ENCODE results near the gene SIGLEC15. TPM values are rescaled to one million over a fixed set of nuclear protein-coding genes. Genes with fewer than 3 reads are reported as not detected.

The SIGLEC15 gene
- total RNA-seq, 2 donors from 2014 or later: 0.46 to 0.90 TPM

DNA sequence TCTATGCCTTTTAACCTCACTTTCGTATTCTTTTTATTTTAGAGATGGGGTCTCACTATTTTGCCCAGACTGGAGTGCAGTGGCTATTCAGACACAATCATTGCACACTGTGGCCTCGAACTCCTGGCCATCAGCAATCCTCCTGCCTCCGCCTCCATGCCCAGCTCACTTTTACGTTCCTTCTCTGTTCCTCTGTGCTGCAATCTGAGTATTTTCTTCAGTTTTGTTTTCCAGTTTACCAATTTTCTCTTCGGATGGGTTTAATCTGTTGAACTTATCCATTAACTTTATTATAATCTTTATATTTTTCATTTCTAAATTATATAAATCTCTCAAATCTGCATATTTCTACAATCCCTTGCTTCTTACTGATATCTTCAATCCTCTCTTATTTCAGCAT, 38.6 kb downstream of the SIGLEC15 start:
- intact Hi-C loops (cut with DNase I): no loop called here
- no peak for DNase-seq (ENCODE audit: low spot score)

DNA sequence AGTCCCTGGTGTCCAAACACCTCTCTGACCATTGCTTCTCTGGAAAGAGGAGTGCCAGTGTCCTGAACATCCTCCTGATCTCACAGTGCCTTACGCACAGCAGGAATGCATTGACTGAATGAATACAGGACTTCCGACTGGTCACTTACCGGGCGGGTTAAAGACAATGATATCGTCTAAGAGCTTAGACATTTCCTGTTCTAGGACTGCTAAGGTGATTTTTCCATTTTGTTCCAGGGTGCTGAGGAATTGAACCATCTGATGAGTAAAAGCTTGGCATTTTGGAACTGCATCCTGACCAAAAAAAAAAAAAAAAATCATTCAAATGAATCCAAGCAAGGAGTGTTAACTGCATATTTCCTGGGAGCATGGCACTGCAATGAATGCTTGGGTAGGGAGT, 40.0 kb downstream of the SIGLEC15 start:
- DNase-seq (ENCODE audit: low spot score): no peak
- intact Hi-C loops (cut with DNase I): no loop called here

- intact Hi-C loops (cut with DNase I): loop anchor here in 1 of 2 donors (10.0 kb wide), 1 partner anchor 186 kb away; no protein-coding TSS in a partner anchor
- no peak for DNase-seq (ENCODE audit: low spot score)
These were observed 44.9 kb downstream of the SIGLEC15 start for GRCh38 chr18:45870419-45870818.

GRCh38 chr18:45871431-45872084, 46.1 kb downstream of the SIGLEC15 start:
- intact Hi-C loops (cut with DNase I): loop anchor here in 1 of 2 donors (10.0 kb wide), 1 partner anchor 187 kb away; no protein-coding TSS in a partner anchor
- DNase-seq (ENCODE audit: low spot score): no peak

GRCh38 chr18:45874491-45875184, 49.2 kb downstream of the SIGLEC15 start:
- no peak for DNase-seq (ENCODE audit: low spot score)
- intact Hi-C loops (cut with DNase I): loop anchor here in 1 of 2 donors (10.0 kb wide), 1 partner anchor 190 kb away; no protein-coding TSS in a partner anchor

GRCh38 chr18:45876161-45876560, 50.7 kb downstream of the SIGLEC15 start:
- intact Hi-C loops (cut with DNase I): loop anchor here in 1 of 2 donors (10.0 kb wide), 1 partner anchor 191 kb away; no protein-coding TSS in a partner anchor
- no peak for DNase-seq (ENCODE audit: low spot score)

DNA sequence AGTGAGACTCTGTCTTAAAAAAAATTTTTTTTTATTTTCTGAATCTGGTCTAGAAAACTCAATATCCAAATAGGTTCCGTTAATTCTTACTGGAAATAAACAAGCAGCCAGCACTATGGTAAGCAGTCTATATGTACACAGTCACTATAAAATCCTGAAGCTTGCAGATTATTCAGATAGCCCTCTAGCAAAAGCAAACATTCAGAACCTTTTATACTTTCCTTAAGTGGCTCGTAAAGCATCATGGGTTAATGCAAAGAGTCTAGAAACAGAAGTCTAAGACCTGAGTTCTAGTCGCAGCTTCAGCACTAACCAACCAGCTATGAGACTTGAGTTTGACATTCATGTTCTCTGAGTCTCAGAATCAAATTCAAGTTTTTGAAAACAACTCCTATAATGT, 51.9 kb downstream of the SIGLEC15 start:
- intact Hi-C loops (cut with DNase I): loop anchor here in 1 of 2 donors (10.0 kb wide), 1 partner anchor 193 kb away; no protein-coding TSS in a partner anchor
- DNase-seq (ENCODE audit: low spot score): no peak

DNA sequence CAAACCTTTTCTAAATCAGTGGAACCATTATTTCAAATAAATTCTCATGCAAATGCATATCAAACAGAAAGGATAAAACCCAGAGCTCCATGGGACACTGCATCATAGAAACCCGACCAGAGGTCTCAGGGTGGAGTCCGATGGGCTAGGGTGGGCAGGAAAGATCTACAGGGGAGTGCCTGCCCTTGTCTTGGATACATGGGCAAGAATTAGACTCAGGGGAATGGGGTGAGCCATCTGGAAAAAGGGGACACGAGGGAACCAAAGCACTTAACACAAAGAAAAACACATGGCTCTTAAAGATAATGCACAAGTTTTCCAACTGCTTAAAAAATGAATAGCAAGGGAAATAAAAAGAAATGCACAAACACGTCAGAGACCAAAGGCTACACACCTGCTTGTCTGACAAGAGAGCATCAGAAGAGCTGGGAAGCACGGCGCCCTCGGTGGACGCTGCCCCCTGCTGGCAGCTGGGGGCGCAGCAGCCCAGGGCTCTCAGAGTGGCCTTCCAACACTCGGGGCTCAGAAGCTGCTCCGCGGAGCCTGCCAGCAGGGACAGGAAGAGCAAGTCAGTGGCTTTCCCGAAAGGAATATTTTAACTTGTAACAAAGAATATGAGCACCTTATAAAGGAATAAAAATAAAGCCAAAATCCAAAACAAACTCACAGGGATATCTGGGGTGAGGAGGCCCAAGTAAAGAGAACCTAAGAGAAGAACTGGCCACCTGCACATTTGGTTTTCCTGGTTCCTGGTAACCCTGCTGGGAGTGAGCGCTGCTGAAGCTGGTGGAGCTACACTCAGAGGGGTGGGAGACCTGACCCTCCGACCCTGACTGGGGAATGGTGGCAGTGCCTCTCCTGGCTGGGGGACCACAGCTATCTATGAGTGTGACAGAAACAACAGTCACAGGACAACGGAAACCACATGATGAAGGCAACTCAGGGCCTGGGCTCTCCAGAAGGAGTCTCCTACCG, 54.5 kb downstream of the SIGLEC15 start:
- DNase-seq (ENCODE audit: low spot score): peak; percentile 93
- intact Hi-C loops (cut with DNase I): loop anchor here (2.0 to 10.0 kb wide), 2 partner anchors 189 to 195 kb away; no protein-coding TSS in a partner anchor

DNA sequence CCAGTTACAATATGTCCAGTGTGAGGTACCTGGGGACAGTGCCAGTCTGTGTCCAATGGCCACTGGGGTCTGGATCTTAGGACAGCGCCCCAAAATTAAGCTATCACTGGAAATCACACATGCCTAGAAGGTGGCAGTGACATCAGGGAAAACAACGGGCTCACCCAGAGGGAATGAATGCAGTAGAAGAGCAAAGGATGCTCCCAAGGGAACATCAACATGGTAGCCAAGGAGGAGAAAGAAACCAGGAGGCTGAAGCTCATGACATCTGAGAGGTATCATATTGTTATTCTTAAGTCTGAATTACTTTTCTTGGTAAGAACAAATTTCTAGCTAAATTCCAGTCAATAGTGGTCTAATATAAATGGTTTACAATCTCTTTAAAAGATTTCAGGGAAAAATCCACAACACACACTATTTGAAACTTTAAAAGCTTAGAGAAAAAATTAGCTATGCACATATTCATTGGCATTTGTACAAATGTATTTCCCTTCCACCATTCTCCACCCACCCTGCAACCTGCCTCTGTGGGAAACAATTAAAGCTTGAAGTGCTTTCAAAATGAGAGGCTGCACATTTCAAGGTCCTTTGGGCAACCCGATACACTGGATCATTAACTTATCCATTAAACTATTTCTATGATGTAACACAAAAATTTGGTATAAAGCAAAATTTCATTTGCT, 55.5 kb downstream of the SIGLEC15 start:
- no peak for DNase-seq (ENCODE audit: low spot score)
- intact Hi-C loops (cut with DNase I): loop anchor here in 1 of 2 donors (2.0 kb wide), 1 partner anchor 190 kb away; no protein-coding TSS in a partner anchor

DNA sequence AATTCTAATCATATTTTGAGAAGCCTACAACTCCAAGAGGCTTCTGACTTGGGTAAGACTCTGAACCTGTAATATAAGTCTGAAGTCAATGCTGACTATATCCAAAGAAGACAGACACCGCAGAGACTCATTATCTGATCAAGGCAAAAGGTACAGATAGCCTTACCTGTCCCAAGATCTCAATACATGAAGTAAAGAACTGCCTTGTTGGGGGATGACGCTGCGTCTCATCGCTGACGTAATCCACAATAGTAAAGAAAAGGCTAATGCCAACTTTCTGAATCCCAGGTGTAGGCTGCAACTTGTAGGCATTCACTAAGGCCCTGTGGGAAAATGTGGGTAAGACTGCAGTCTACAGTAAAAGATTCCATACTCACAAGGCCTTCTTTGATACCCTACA, 62.1 kb downstream of the SIGLEC15 start:
- DNase-seq (ENCODE audit: low spot score): no peak
- intact Hi-C loops (cut with DNase I): no loop called here

DNA sequence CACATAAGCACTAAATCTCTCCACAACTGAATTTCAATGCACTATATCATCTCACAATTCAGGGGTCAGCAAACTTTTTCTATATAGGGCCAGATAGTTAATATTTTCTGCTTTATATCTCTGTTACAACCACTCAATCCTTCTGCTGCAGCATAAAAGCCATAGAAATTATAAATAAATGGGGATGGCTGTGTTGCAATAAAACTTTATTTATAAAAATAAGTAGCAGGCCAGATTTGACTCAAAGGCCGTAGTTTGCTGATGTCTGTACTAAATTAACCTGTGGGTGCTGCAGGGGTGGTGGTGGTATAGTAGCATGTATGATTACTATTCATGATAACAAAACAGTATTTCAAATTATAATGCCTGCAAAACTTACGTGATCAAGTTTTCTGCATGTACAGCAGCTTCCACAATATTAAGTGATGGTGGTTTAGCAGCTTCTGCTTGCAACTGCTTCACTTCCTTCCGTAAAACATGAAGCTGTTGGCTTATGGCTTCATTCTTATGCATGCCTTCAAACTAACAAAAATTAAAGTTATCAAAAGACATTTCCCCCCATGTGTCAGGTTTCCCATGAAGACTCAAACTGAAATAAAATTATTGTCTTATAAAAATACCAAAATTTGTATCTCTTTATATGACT, 64.1 kb downstream of the SIGLEC15 start:
- DNase-seq (ENCODE audit: low spot score): no peak
- intact Hi-C loops (cut with DNase I): no loop called here

DNA sequence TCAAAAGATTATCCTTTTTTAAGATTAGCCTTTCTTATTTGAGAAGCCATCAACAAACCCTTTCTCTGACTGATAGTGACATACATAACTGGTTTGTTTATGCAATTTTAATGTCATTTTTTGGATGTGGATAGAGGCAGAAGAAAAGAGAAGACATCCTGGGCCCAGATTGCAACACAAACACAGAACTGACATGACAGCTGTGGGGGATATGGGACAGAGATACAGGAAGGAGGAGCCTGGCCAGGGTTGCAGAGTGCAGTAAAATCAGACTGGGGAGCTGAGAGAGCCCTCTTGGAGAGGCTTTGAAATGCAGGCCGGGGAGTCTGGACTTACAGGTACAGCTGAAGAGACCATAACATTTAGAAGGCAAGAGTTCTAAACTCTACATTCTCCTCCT, 65.1 kb downstream of the SIGLEC15 start:
- DNase-seq (ENCODE audit: low spot score): no peak
- intact Hi-C loops (cut with DNase I): no loop called here

DNA sequence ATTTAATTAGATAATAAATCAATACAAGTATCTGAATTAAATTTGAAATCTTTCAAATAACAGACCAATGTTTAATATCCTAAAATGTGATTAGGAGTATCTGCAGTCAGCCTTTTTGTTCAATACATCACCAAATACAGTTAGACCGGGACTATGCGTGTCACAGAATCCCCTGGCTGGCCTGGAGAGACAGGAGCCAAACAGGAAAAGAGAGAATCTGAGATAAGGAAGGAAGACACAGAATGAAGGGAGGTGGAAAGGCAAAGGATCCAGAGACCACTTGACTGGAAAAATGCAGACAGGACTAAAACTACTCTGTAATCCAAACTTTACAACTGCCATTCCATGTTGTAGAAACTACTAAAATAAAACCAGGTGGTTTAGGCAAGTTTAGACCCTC, 66.3 kb downstream of the SIGLEC15 start:
- DNase-seq (ENCODE audit: low spot score): no peak
- intact Hi-C loops (cut with DNase I): no loop called here

Other genes starting within 250 kb of the SIGLEC15 start
- gene SLC14A2, start 210.2 kb upstream of the SIGLEC15 start, total RNA-seq: under 1 TPM; 0.29 to 0.74 TPM
- gene SLC14A1, start 101.5 kb upstream of the SIGLEC15 start, total RNA-seq: 1 to 10 TPM; 1.4 to 2.2 TPM
- gene EPG5, start 141.7 kb downstream of the SIGLEC15 start, total RNA-seq: 10 to 100 TPM; 20.1 to 20.2 TPM
- gene PSTPIP2, start 246.6 kb downstream of the SIGLEC15 start, total RNA-seq: 1 to 10 TPM; 5.7 to 8.9 TPM

All from posterior vena cava (tissue), 2 donors.